ENCODE results near the gene EMID1.

EMID1 gene

GRCh38 chr22:29195118-29195963 lies 10.4 kb upstream of the EMID1 start:
- DNase-seq: no peak

GRCh38 chr22:29195964-29196666 lies 9.6 kb upstream of the EMID1 start:
- DNase-seq: no peak

- no peak for DNase-seq
Measured at GRCh38 chr22:29197096-29197495, 8.6 kb upstream of the EMID1 start.

- no peak for DNase-seq
Measured at GRCh38 chr22:29198240-29198639, 7.5 kb upstream of the EMID1 start.

GRCh38 chr22:29199702-29200400 lies 5.8 kb upstream of the EMID1 start:
- DNase-seq: no peak

- DNase-seq: no peak
Measured at GRCh38 chr22:29200901-29201300, 4.8 kb upstream of the EMID1 start.

- DNase-seq: no peak
Measured at GRCh38 chr22:29201782-29202181, 3.9 kb upstream of the EMID1 start.

GRCh38 chr22:29202212-29203192 lies 3.2 kb upstream of the EMID1 start:
- DNase-seq: no peak

GRCh38 chr22:29203488-29204454 lies 1.9 kb upstream of the EMID1 start:
- DNase-seq: no peak

GRCh38 chr22:29204455-29205183 lies 1.1 kb upstream of the EMID1 start:
- no peak for DNase-seq

- DNase-seq: no peak
Measured at GRCh38 chr22:29205252-29205593, 473 bp upstream of the EMID1 start.

- no peak for DNase-seq
Measured at GRCh38 chr22:29206372-29207242, 911 bp downstream of the EMID1 start.

GRCh38 chr22:29207243-29207550 lies 1.5 kb downstream of the EMID1 start:
- DNase-seq: no peak

GRCh38 chr22:29207562-29208501 lies 2.1 kb downstream of the EMID1 start:
- DNase-seq: no peak

GRCh38 chr22:29208502-29208862 lies 2.8 kb downstream of the EMID1 start:
- no peak for DNase-seq

GRCh38 chr22:29208879-29209623 lies 3.4 kb downstream of the EMID1 start:
- no peak for DNase-seq

GRCh38 chr22:29209624-29209929 lies 3.9 kb downstream of the EMID1 start:
- no peak for DNase-seq

GRCh38 chr22:29211066-29211465 lies 5.4 kb downstream of the EMID1 start:
- no peak for DNase-seq
